ENCODE measurements around the gene PHEX.

The PHEX gene

GRCh38 chrX:22163326-22163725 is 131.2 kb downstream of the PHEX start:
- no peak for DNase-seq

GRCh38 chrX:22164770-22165388 is 132.8 kb downstream of the PHEX start:
- DNase-seq: no peak

- no peak for DNase-seq
Observed at GRCh38 chrX:22165732-22166457, 133.8 kb downstream of the PHEX start.

- DNase-seq: no peak
Observed at GRCh38 chrX:22171287-22172060, 139.3 kb downstream of the PHEX start.

GRCh38 chrX:22173966-22174365 is 141.8 kb downstream of the PHEX start:
- DNase-seq: no peak

GRCh38 chrX:22177950-22178515 is 145.9 kb downstream of the PHEX start:
- DNase-seq: no peak

GRCh38 chrX:22184096-22184495 is 152.0 kb downstream of the PHEX start:
- DNase-seq: no peak

- DNase-seq: no peak
Observed at GRCh38 chrX:22186165-22186564, 154.0 kb downstream of the PHEX start.

GRCh38 chrX:22192419-22193060 is 160.4 kb downstream of the PHEX start:
- peak; percentile 44 for DNase-seq

- no peak for DNase-seq
Observed at GRCh38 chrX:22193851-22194659, 161.9 kb downstream of the PHEX start.

- no peak for DNase-seq
Observed at GRCh38 chrX:22194660-22194945, 162.5 kb downstream of the PHEX start.

- DNase-seq: no peak
Observed at GRCh38 chrX:22196149-22196548, 164.0 kb downstream of the PHEX start.

- no peak for DNase-seq
Observed at GRCh38 chrX:22202251-22202650, 170.1 kb downstream of the PHEX start.

- no peak for DNase-seq
Observed at GRCh38 chrX:22203186-22203585, 171.1 kb downstream of the PHEX start.

- no peak for DNase-seq
Observed at GRCh38 chrX:22206781-22207180, 174.7 kb downstream of the PHEX start.

- no peak for DNase-seq
Observed at GRCh38 chrX:22220941-22221340, 188.8 kb downstream of the PHEX start.

GRCh38 chrX:22234380-22234779 is 202.3 kb downstream of the PHEX start:
- no peak for DNase-seq

GRCh38 chrX:22237479-22237878 is 205.4 kb downstream of the PHEX start:
- DNase-seq: no peak

- no peak for DNase-seq
Observed at GRCh38 chrX:22246620-22247019, 214.5 kb downstream of the PHEX start.

- DNase-seq: no peak
Observed at GRCh38 chrX:22247169-22247568, 215.0 kb downstream of the PHEX start.

GRCh38 chrX:22248401-22248800 is 216.3 kb downstream of the PHEX start:
- no peak for DNase-seq

GRCh38 chrX:22249371-22249770 is 217.2 kb downstream of the PHEX start:
- DNase-seq: no peak

Data from left hindlimb (tissue), 1 donor.